CD4-positive, CD25-positive, alpha-beta regulatory T cell (primary cell): Measurements from ENCODE around the gene SHC3. TPM values are rescaled to one million over a fixed set of nuclear protein-coding genes. Genes with fewer than 3 reads are reported as not detected.

Experiments
- ATAC-seq, 2 donors: fragments of 150-1000 bp; cut with Tn5 transposase; one replicate each; pipeline ENCODE4 v1.10.0; 2021; ENCODE audit warnings: low read depth in 2 of 2, moderate number of reproducible peaks in 2 of 2, moderate library complexity in 1 of 2
- DNase-seq, 3 donors: peaks; one replicate each; pipeline versions ENCODE4 v3.0.0 to v3.0.0-alpha.2; 2012 to 2022; ENCODE audit warnings: mixed read lengths in 1 of 3
- H3K27ac ChIP-seq: one replicate; pipeline ENCODE4 v1.7.0; 2013; ENCODE audit warnings: mild to moderate bottlenecking, low read length; ENCODE audit not compliant: insufficient read depth, poor library complexity, severe bottlenecking
- H3K27me3 ChIP-seq: one replicate; pipeline ENCODE4 v1.7.0; 2013; ENCODE audit warnings: low read length; ENCODE audit not compliant: control insufficient read depth, insufficient read depth
- H3K36me3 ChIP-seq: one replicate; pipeline ENCODE4 v1.7.0; 2013; ENCODE audit warnings: mild to moderate bottlenecking, low read length, moderate library complexity; ENCODE audit not compliant: control insufficient read depth, insufficient read depth
- H3K4me1 ChIP-seq: 2 replicates; pipeline ENCODE4 v1.7.0; 2013; ENCODE audit warnings: mild to moderate bottlenecking, low read length; ENCODE audit not compliant: insufficient read depth, control insufficient read depth, poor library complexity, severe bottlenecking
- H3K4me3 ChIP-seq: one replicate; pipeline ENCODE4 v1.7.0; 2013; ENCODE audit warnings: low read depth, mild to moderate bottlenecking, low read length, moderate library complexity
- H3K9me3 ChIP-seq, 2 experiments: 1 replicate in 1 of 2; 2 replicates in 1 of 2; pipeline ENCODE4 v1.7.0; 2013; ENCODE audit warnings: low read length in 2 of 2, mild to moderate bottlenecking in 1 of 2, moderate library complexity in 1 of 2; ENCODE audit not compliant: control insufficient read depth in 2 of 2
- H3K27ac Mint-ChIP-seq, 3 donors: one replicate each; pipeline ENCODE4 v1.8.0; 2020 to 2022; ENCODE audit warnings: mild to moderate bottlenecking in 3 of 3, mixed read lengths in 3 of 3, moderate library complexity in 2 of 3
- H3K27me3 Mint-ChIP-seq: one replicate; pipeline ENCODE4 v1.8.0; 2022; ENCODE audit warnings: mild to moderate bottlenecking, mixed read lengths
- H3K36me3 Mint-ChIP-seq: one replicate; pipeline ENCODE4 v1.8.0; 2020; ENCODE audit warnings: mixed read lengths
- H3K4me1 Mint-ChIP-seq, 4 donors: one replicate each; pipeline ENCODE4 v1.8.0; 2020 to 2022; ENCODE audit warnings: mixed read lengths in 4 of 4, mild to moderate bottlenecking in 1 of 4
- H3K4me3 Mint-ChIP-seq, 4 donors: one replicate each; pipeline ENCODE4 v1.8.0; 2020 to 2022; ENCODE audit warnings: mild to moderate bottlenecking in 4 of 4, mixed read lengths in 4 of 4, moderate library complexity in 3 of 4
- H3K9me3 Mint-ChIP-seq, 7 donors: one replicate each; pipeline ENCODE4 v1.8.0; 2020 to 2022; ENCODE audit warnings: mixed read lengths in 7 of 7, mild to moderate bottlenecking in 3 of 7, moderate library complexity in 2 of 7
- polyA plus RNA-seq, 4 donors: library from polyadenylated mRNA; unstranded; fragments of 300-500 nt; fragmentation: Illumina TruSeq; gene quantifications; one replicate each; pipeline ENCODE4 v1.2.3, GENCODE V29; 2021
- total RNA-seq: library from RNA; stranded (reverse); gene quantifications from one replicate; pipeline ENCODE4 v1.2.3, GENCODE V29; 2022

SHC3 gene, protein sequence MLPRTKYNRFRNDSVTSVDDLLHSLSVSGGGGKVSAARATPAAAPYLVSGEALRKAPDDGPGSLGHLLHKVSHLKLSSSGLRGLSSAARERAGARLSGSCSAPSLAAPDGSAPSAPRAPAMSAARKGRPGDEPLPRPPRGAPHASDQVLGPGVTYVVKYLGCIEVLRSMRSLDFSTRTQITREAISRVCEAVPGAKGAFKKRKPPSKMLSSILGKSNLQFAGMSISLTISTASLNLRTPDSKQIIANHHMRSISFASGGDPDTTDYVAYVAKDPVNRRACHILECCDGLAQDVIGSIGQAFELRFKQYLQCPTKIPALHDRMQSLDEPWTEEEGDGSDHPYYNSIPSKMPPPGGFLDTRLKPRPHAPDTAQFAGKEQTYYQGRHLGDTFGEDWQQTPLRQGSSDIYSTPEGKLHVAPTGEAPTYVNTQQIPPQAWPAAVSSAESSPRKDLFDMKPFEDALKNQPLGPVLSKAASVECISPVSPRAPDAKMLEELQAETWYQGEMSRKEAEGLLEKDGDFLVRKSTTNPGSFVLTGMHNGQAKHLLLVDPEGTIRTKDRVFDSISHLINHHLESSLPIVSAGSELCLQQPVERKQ
- not detected for total RNA-seq
- polyA plus RNA-seq: not detected

- H3K4me3 ChIP-seq: no peak within 1 kb of the TSS
- ATAC-seq: no peak
- DNase-seq: no peak
Observed at GRCh38 chr9:89177944-89178829, at the start of gene SHC3. TSS of gene SHC3 (minus strand) at chr9:89178818. CDS start at chr9:89178460, 358 bp downstream.

GRCh38 chr9:89225991-89226471, 47.4 kb upstream of the SHC3 start:
- H3K27me3 ChIP-seq: peaks cover 10% of the 10 kb centered on the region
- Mint-ChIP-seq H3K4me3 (no peak overlapping the region), H3K4me1 (no peaks in the 10 kb centered on the region), H3K9me3 (peaks cover 0 to 2% (median 0%) of the 10 kb centered on the region in 7 donors), H3K36me3 (no peaks in the 10 kb centered on the region), H3K27me3 (peaks cover 61% of the 10 kb centered on the region), H3K27ac (no peak overlapping the region)
- no peaks in the 10 kb centered on the region for H3K36me3 ChIP-seq
- no peaks in the 10 kb centered on the region for H3K4me1 ChIP-seq
- DNase-seq (no peak), ATAC-seq (no peak)
- no peak overlapping the region for H3K4me3 ChIP-seq
- no peaks in the 10 kb centered on the region for H3K9me3 ChIP-seq
- H3K27ac ChIP-seq: no peak overlapping the region

More at GRCh38 chr9:89177944-89178829, at the start of gene SHC3:
- Histone ChIP-seq H3K4me1 (no peaks in the 10 kb centered on the region), H3K36me3 (no peaks in the 10 kb centered on the region), H3K9me3 (no peaks in the 10 kb centered on the region), H3K27ac (no peak within 1 kb of the TSS), H3K27me3 (peaks cover 49% of the 10 kb centered on the region)
- Mint-ChIP-seq H3K27me3 (peaks cover 41% of the 10 kb centered on the region), H3K36me3 (no peaks in the 10 kb centered on the region), H3K9me3 (peaks cover 0 to 2% (median 0%) of the 10 kb centered on the region in 7 donors), H3K4me1 (peaks cover 5 to 16% (median 7%) of the 10 kb centered on the region in 4 donors), H3K27ac (no peak within 1 kb of the TSS), H3K4me3 (no peak within 1 kb of the TSS)

DNA sequence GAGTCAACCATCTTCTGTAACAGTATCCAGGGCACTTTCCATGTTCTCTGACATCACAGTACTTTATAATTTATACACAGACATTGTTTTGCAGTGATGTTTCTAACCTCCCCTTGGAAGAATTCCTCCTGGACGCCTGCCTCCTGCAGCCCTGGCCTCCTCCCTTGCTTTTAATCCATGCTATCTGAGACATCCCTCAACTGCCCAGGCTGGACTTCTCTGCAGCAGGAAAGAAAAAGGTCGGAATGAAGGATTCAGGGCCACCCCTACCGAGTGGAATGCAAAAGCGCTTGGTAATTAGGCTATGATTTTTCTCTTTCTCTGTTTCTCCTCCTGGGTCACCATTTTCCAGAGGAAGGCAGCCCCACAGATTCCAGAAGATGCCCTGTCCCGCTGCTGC, 47.0 kb upstream of the SHC3 start:
- Histone ChIP-seq H3K27me3 (peaks cover 7% of the 10 kb centered on the region), H3K27ac (no peak overlapping the region), H3K9me3 (no peaks in the 10 kb centered on the region), H3K4me1 (no peaks in the 10 kb centered on the region), H3K4me3 (no peak overlapping the region), H3K36me3 (no peaks in the 10 kb centered on the region)
- no peaks in the 10 kb centered on the region for H3K4me1 Mint-ChIP-seq
- H3K27me3 Mint-ChIP-seq: peaks cover 60% of the 10 kb centered on the region
- no peaks in the 10 kb centered on the region for H3K36me3 Mint-ChIP-seq
- H3K4me3 Mint-ChIP-seq: no peak overlapping the region
- no peak overlapping the region for H3K27ac Mint-ChIP-seq
- no peak for DNase-seq
- H3K9me3 Mint-ChIP-seq: peaks cover 0 to 2% (median 0%) of the 10 kb centered on the region in 7 donors
- ATAC-seq: no peak

DNA sequence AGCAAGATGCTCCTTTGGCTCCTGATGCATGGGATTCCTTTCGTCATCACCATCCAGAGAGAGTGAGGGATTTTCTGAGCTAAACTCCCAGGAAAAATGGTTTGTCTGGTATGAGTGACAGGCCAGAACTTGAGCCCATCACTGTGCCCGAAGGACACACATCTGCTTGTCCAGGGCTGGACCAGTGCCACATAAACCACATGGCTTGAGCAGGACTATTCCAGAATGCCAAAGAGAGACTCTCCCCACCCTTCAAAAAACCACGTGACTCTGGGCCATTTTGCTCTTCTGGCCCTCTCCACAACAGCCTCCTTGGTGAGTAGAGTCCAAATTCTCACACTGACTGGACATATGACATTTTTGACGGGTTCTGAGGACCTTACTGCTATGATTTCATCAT, 46.4 kb upstream of the SHC3 start:
- Histone ChIP-seq H3K4me3 (no peak overlapping the region), H3K36me3 (no peaks in the 10 kb centered on the region), H3K4me1 (no peaks in the 10 kb centered on the region), H3K27me3 (peaks cover 7% of the 10 kb centered on the region), H3K9me3 (no peaks in the 10 kb centered on the region), H3K27ac (no peak overlapping the region)
- no peak overlapping the region for H3K27ac Mint-ChIP-seq
- peaks cover 54% of the 10 kb centered on the region for H3K27me3 Mint-ChIP-seq
- H3K4me1 Mint-ChIP-seq: no peaks in the 10 kb centered on the region
- no peak for ATAC-seq
- H3K4me3 Mint-ChIP-seq: no peak overlapping the region
- DNase-seq: no peak
- peaks cover 0 to 2% (median 0%) of the 10 kb centered on the region in 7 donors for H3K9me3 Mint-ChIP-seq
- H3K36me3 Mint-ChIP-seq: no peaks in the 10 kb centered on the region

GRCh38 chr9:89224633-89225032, 46.0 kb upstream of the SHC3 start:
- H3K36me3 ChIP-seq: no peaks in the 10 kb centered on the region
- Mint-ChIP-seq H3K4me1 (no peaks in the 10 kb centered on the region), H3K9me3 (peaks cover 0 to 2% (median 0%) of the 10 kb centered on the region in 7 donors), H3K36me3 (no peaks in the 10 kb centered on the region), H3K27ac (no peak overlapping the region), H3K27me3 (peaks cover 50% of the 10 kb centered on the region), H3K4me3 (no peak overlapping the region)
- no peak overlapping the region for H3K27ac ChIP-seq
- peaks cover 7% of the 10 kb centered on the region for H3K27me3 ChIP-seq
- DNase-seq (no peak), ATAC-seq (no peak)
- no peaks in the 10 kb centered on the region for H3K4me1 ChIP-seq
- no peaks in the 10 kb centered on the region for H3K9me3 ChIP-seq
- no peak overlapping the region for H3K4me3 ChIP-seq

- no peak overlapping the region for H3K27ac Mint-ChIP-seq
Observed at GRCh38 chr9:89223396-89223977, 44.9 kb upstream of the SHC3 start.

GRCh38 chr9:89219637-89220036, 41.0 kb upstream of the SHC3 start:
- Histone ChIP-seq H3K27ac (no peak overlapping the region), H3K4me3 (no peak overlapping the region), H3K27me3 (no peaks in the 10 kb centered on the region), H3K9me3 (no peaks in the 10 kb centered on the region), H3K36me3 (no peaks in the 10 kb centered on the region), H3K4me1 (no peaks in the 10 kb centered on the region)
- ATAC-seq (no peak), DNase-seq (no peak)
- H3K4me3 Mint-ChIP-seq: no peak overlapping the region
- H3K9me3 Mint-ChIP-seq: peaks cover 0 to 3% (median 0%) of the 10 kb centered on the region in 7 donors
- H3K27me3 Mint-ChIP-seq: peaks cover 28% of the 10 kb centered on the region
- H3K36me3 Mint-ChIP-seq: no peaks in the 10 kb centered on the region
- H3K27ac Mint-ChIP-seq: no peak overlapping the region
- H3K4me1 Mint-ChIP-seq: no peaks in the 10 kb centered on the region

More at GRCh38 chr9:89223396-89223977, 44.9 kb upstream of the SHC3 start:
- no peaks in the 10 kb centered on the region for H3K36me3 Mint-ChIP-seq
- no peak overlapping the region for H3K4me3 ChIP-seq
- H3K9me3 ChIP-seq: no peaks in the 10 kb centered on the region
- H3K27me3 Mint-ChIP-seq: peaks cover 39% of the 10 kb centered on the region
- no peak for ATAC-seq
- no peaks in the 10 kb centered on the region for H3K4me1 ChIP-seq
- DNase-seq: no peak
- peaks cover 0 to 3% (median 0%) of the 10 kb centered on the region in 7 donors for H3K9me3 Mint-ChIP-seq
- no peaks in the 10 kb centered on the region for H3K36me3 ChIP-seq
- no peak overlapping the region for H3K4me3 Mint-ChIP-seq
- no peaks in the 10 kb centered on the region for H3K4me1 Mint-ChIP-seq
- H3K27me3 ChIP-seq: peaks cover 7% of the 10 kb centered on the region
- no peak overlapping the region for H3K27ac ChIP-seq
